H1 (cell line): ENCODE results near the gene C19orf18. TPM values are rescaled to one million over a fixed set of nuclear protein-coding genes. Genes with fewer than 3 reads are reported as not detected.

Experiments
- CTCF ChIA-PET: fragments of 300-600 bp; sonication (Branson Sonifier 250); formaldehyde crosslinking; loops from one replicate; lab custom pipeline; 2021; ENCODE audit not compliant: partially characterized antibody; lab: Charles Lee
- POLR2A ChIA-PET: fragments of 300-600 bp; sonication (Branson Sonifier 250); formaldehyde crosslinking; loops from one replicate; lab custom pipeline; 2021; ENCODE audit warnings: inconsistent platforms; ENCODE audit not compliant: partially characterized antibody; lab: Charles Lee
- DNase-seq, 2 experiments: peaks; one replicate each; pipeline versions ENCODE4 v3.0.0 to v3.0.0-alpha.2; 2010 to 2022; ENCODE audit warnings: low spot score in 2 of 2, low read depth in 1 of 2, mixed read lengths in 1 of 2
- FAIRE-seq: peaks from 2 replicates; lab custom pipeline; 2011; peaks lifted over from hg19 to GRCh38; lab: Jason Lieb, UNC
- H2AFZ ChIP-seq: 2 replicates; pipeline ENCODE4 v1.8.1; 2012; ENCODE audit warnings: low read length, inconsistent platforms
- H2AK5ac ChIP-seq: 2 replicates; pipeline ENCODE4 v1.6.1; 2013; ENCODE audit warnings: low read depth, low read length
- H2BK120ac ChIP-seq: replicated peaks from 2 replicates; pipeline ENCODE3; 2013; ENCODE audit warnings: low read depth, low read length, inconsistent platforms
- H2BK12ac ChIP-seq: 2 replicates; pipeline ENCODE4 v1.6.1; 2013; ENCODE audit warnings: low read depth, low read length
- H2BK15ac ChIP-seq: 2 replicates; pipeline ENCODE4 v1.6.1; 2013; ENCODE audit warnings: low read length
- H2BK20ac ChIP-seq: 2 replicates; pipeline ENCODE4 v1.6.1; 2013; ENCODE audit warnings: low read length
- H2BK5ac ChIP-seq: 2 replicates; pipeline ENCODE4 v1.6.1; 2013; ENCODE audit warnings: low read depth, low read length
- H3K14ac ChIP-seq: 2 replicates; pipeline ENCODE4 v1.6.1; 2013; ENCODE audit warnings: inconsistent platforms; ENCODE audit not compliant: insufficient read length
- H3K18ac ChIP-seq: 2 replicates; pipeline ENCODE4 v1.6.1; 2013; ENCODE audit warnings: low read length; ENCODE audit errors: extremely low read depth
- H3K23ac ChIP-seq: 2 replicates; pipeline ENCODE4 v1.6.1; 2013; ENCODE audit warnings: inconsistent platforms; ENCODE audit not compliant: insufficient read length
- H3K23me2 ChIP-seq: 2 replicates; pipeline ENCODE4 v1.6.1; 2013; ENCODE audit warnings: low read depth, low read length
- H3K27ac ChIP-seq: 2 replicates; pipeline ENCODE4 v1.6.1; 2011; ENCODE audit warnings: low read depth, low read length, inconsistent platforms
- H3K27me3 ChIP-seq, 4 experiments: replicated peaks in 1 of 4; 1 replicate in 1 of 4; 2 replicates in 3 of 4; pipeline versions ENCODE4 v1.6.1 to v1.8.1; 2011 to 2013; ENCODE audit warnings: low read length in 3 of 4, mild to moderate bottlenecking in 3 of 4, inconsistent platforms in 2 of 4, mixed read lengths in 2 of 4, moderate library complexity in 1 of 4; ENCODE audit not compliant: control insufficient read depth in 3 of 4, insufficient read depth in 3 of 4; ENCODE audit errors: extremely low read depth in 1 of 4
- H3K36me3 ChIP-seq, 4 experiments: 2 replicates each; pipeline versions ENCODE4 v1.6.1 to v1.8.1; 2011 to 2013; ENCODE audit warnings: mild to moderate bottlenecking in 4 of 4, low read length in 3 of 4, moderate library complexity in 2 of 4, control low read depth in 1 of 4, inconsistent platforms in 1 of 4; ENCODE audit not compliant: insufficient read depth in 4 of 4, control insufficient read depth in 2 of 4
- H3K4ac ChIP-seq: replicated peaks from 2 replicates; pipeline ENCODE3; 2013; ENCODE audit warnings: low read length, low read depth, mixed read lengths, inconsistent platforms; ENCODE audit not compliant: insufficient read length
- H3K4me1 ChIP-seq, 4 experiments: replicated peaks in 1 of 4; 1 replicate in 1 of 4; 2 replicates in 3 of 4; pipeline versions ENCODE4 v1.6.1 to v1.8.1; 2011 to 2013; ENCODE audit warnings: low read length in 3 of 4, inconsistent platforms in 2 of 4, mixed read lengths in 1 of 4; ENCODE audit not compliant: insufficient read depth in 4 of 4, control insufficient read depth in 3 of 4
- H3K4me2 ChIP-seq, 2 experiments: 2 replicates each; pipeline versions ENCODE4 v1.6.1 to v1.8.1; 2011 to 2013; ENCODE audit warnings: low read depth in 2 of 2, low read length in 2 of 2, control low read depth in 1 of 2, inconsistent platforms in 1 of 2, mild to moderate bottlenecking in 1 of 2; ENCODE audit not compliant: insufficient read depth in 1 of 2
- H3K4me3 ChIP-seq, 4 experiments: fragments of 200-600, 300-600 bp in 1 of 4; sonication (generic), shearing (Covaris generic), sonication (Bioruptor Twin) in 1 of 4; 2 replicates each; pipeline versions ENCODE4 v1.5.1 to v1.8.1; 2011 to 2016; ENCODE audit warnings: low read length in 4 of 4, low read depth in 3 of 4, control low read depth in 2 of 4, inconsistent platforms in 2 of 4, mild to moderate bottlenecking in 2 of 4, mixed read lengths in 1 of 4, moderate library complexity in 1 of 4; ENCODE audit not compliant: insufficient read depth in 2 of 4; ENCODE audit errors: extremely low read depth in 1 of 4
- H3K56ac ChIP-seq: replicated peaks from 2 replicates; pipeline ENCODE3; 2013; ENCODE audit warnings: low read depth, mild to moderate bottlenecking, mixed read lengths, low read length, inconsistent platforms; ENCODE audit not compliant: insufficient read length
- H3K79me1 ChIP-seq: 2 replicates; pipeline ENCODE4 v1.6.1; 2013; ENCODE audit warnings: low read depth, low read length, control low read depth
- H3K79me2 ChIP-seq, 2 experiments: 2 replicates each; pipeline versions ENCODE4 v1.6.1 to v1.8.1; 2012 to 2013; ENCODE audit warnings: low read length in 2 of 2, mild to moderate bottlenecking in 2 of 2, inconsistent platforms in 1 of 2; ENCODE audit not compliant: insufficient read depth in 2 of 2, control insufficient read depth in 1 of 2
- H3K9ac ChIP-seq, 4 experiments: replicated peaks in 1 of 4; 1 replicate in 1 of 4; 2 replicates in 3 of 4; pipeline versions ENCODE4 v1.6.1 to v1.8.1; 2011 to 2013; ENCODE audit warnings: low read depth in 3 of 4, low read length in 3 of 4, control low read depth in 2 of 4, mild to moderate bottlenecking in 2 of 4, moderate library complexity in 2 of 4, inconsistent platforms in 1 of 4; ENCODE audit errors: extremely low read depth in 1 of 4
- H3K9me3 ChIP-seq, 2 experiments: 2 replicates each; pipeline versions ENCODE4 v1.6.1 to v1.8.1; 2012 to 2013; ENCODE audit warnings: mild to moderate bottlenecking in 2 of 2, moderate library complexity in 2 of 2, control low read depth in 1 of 2, inconsistent platforms in 1 of 2, low read depth in 1 of 2, low read length in 1 of 2, mixed read lengths in 1 of 2; ENCODE audit not compliant: insufficient read depth in 2 of 2
- H4K20me1 ChIP-seq, 2 experiments: replicated peaks in 1 of 2; 2 replicates each; pipeline versions ENCODE3 to v1.8.1; 2011 to 2013; ENCODE audit warnings: inconsistent platforms in 2 of 2, low read length in 2 of 2, mild to moderate bottlenecking in 1 of 2; ENCODE audit not compliant: insufficient read depth in 2 of 2, control insufficient read depth in 1 of 2
- H4K5ac ChIP-seq: 2 replicates; pipeline ENCODE4 v1.6.1; 2013; ENCODE audit warnings: low read length, low read depth, mixed read lengths, inconsistent platforms; ENCODE audit not compliant: insufficient read length
- H4K8ac ChIP-seq: 2 replicates; pipeline ENCODE4 v1.8.0; 2013; ENCODE audit warnings: mild to moderate bottlenecking, moderate library complexity, low read length, inconsistent platforms; ENCODE audit not compliant: insufficient read depth; ENCODE audit errors: extremely low read depth
- H4K91ac ChIP-seq: replicated peaks from 2 replicates; pipeline ENCODE3; 2013; ENCODE audit warnings: low read length, mixed read lengths, inconsistent platforms; ENCODE audit not compliant: insufficient read length
- BACH1 ChIP-seq: IDR thresholded peaks from 2 replicates; pipeline ENCODE4 v1.6.1; 2012; ENCODE audit warnings: low read length, improper control_type of control experiment
- CBX8 ChIP-seq: fragments of 300-800, 300-1000 bp; sonication (generic); IDR thresholded peaks from 2 replicates; pipeline ENCODE4 v1.7.1; 2016; ENCODE audit warnings: low read depth, low read length, borderline replicate concordance
- CHD2 ChIP-seq: IDR thresholded peaks from 2 replicates; pipeline ENCODE4 v1.6.1; 2012; ENCODE audit warnings: low read length, improper control_type of control experiment
- POLR2A ChIP-seq, 2 experiments: IDR thresholded peaks; 1 replicate in 1 of 2; 2 replicates in 1 of 2; pipeline ENCODE4 v1.6.1; 2011; ENCODE audit warnings: low read depth in 2 of 2, low read length in 2 of 2, mild to moderate bottlenecking in 2 of 2; ENCODE audit errors: control extremely low read depth in 1 of 2
- WGBS, 2 experiments: shearing (Covaris generic) in 1 of 2; methylation state at CpG; one replicate each; pipeline versions ENCODE4 v1.1.6 to v1.1.7; 2013 to 2015; ENCODE audit warnings: low lambda C conversion rate in 2 of 2, mixed read lengths in 2 of 2, inconsistent platforms in 1 of 2, low coverage in 1 of 2, missing lambda C conversion rate in 1 of 2; ENCODE audit not compliant: insufficient replicate concordance in 2 of 2, insufficient coverage in 1 of 2, insufficient read length in 1 of 2; ENCODE audit errors: extremely low coverage in 1 of 2, missing lambda C conversion rate in 1 of 2; 5-methylcytosine and 5-hydroxymethylcytosine counted together
- polyA plus RNA-seq, 7 experiments: library from polyadenylated mRNA; depleted of rRNA in 3 of 7; stranded (reverse) in 5 of 7; unstranded in 2 of 7; fragments of >200 nt in 5 of 7; fragments of 200-250 nt in 2 of 7; gene quantifications; 1 replicate in 5 of 7; 2 replicates in 1 of 7; 4 replicates in 1 of 7; pipeline versions ENCODE4 v1.2.1 to v1.2.3, GENCODE V29; 2011 to 2013; ENCODE audit warnings: missing spikeins in 2 of 7, mixed read lengths in 2 of 7
- total RNA-seq: library from RNA; stranded (reverse); fragmentation: NEBNext Ultra II Directional; extraction: Animal tissue kit (Norgen Biotek cat#: 25700); gene quantifications from 2 replicates; pipeline ENCODE4 v1.2.1, GENCODE V29; 2021

The C19orf18 gene
- total and polyA plus RNA-seq, 2 of the 8 experiments (the other 6 are each of a cell fraction or from before 2014, with no cell fraction given) = 0.12 to 0.99 TPM

- TF ChIP-seq CHD2 = no peak
- TF ChIP-seq CBX8 = no peak
- no peak for TF ChIP-seq POLR2A (IDR thresholded peaks at IDR 0.05; ENCODE audit: control extremely low read depth in 1 of 2, low read depth in 2 of 2, low read length in 2 of 2)
- TF ChIP-seq BACH1 = no peak
- WGBS, 2 experiments = 94% methylated on average over 24 of the region's 24 CpGs; no CpG with 5 or more reads in 1 of the 2 experiments
- Histone ChIP-seq H3K18ac (no peak overlapping the region), H4K91ac (no peak overlapping the region), H2BK120ac (no peak overlapping the region), H3K4me2 (no peak overlapping the region), H3K79me1 (peaks cover 19% of the 10 kb centered on the region), H2BK20ac (no peak overlapping the region), H2BK5ac (no peak overlapping the region), H3K23ac (no peak overlapping the region), H3K4me1 (peaks cover 0 to 9% (median 2%) of the 10 kb centered on the region in 4 experiments; a peak in 5 of 7 replicates), H4K8ac (peak overlapping the region; percentile 83; the same call in 1 of the 2 replicates), H3K4me3 (no peak overlapping the region), H2AK5ac (no peak overlapping the region), H2AFZ (no peak overlapping the region), H3K79me2 (peaks cover 21 to 31% of the 10 kb centered on the region in 2 experiments), H3K27ac (no peak overlapping the region), H2BK12ac (no peak overlapping the region), H3K27me3 (no peaks in the 10 kb centered on the region), H3K9ac (no peak overlapping the region), H3K9me3 (peaks cover 37 to 44% of the 10 kb centered on the region in 2 experiments), H2BK15ac (no peak overlapping the region), H3K36me3 (0 out of 8 replicates have a peak, but pooled peaks cover 0 to under 1% (median 0%) of the 10 kb centered on the region in 4 experiments), H3K56ac (no peak overlapping the region), H4K5ac (no peak overlapping the region), H4K20me1 (peaks cover 0 to 7% of the 10 kb centered on the region in 2 experiments), H3K4ac (no peak overlapping the region), H3K23me2 (peaks cover 5% of the 10 kb centered on the region; the same call in 1 of the 2 replicates), H3K14ac (no peak overlapping the region)
- DNase-seq (no peak), FAIRE-seq (no peak)
- POLR2A ChIA-PET = interaction anchor here (0.6 to 2.3 kb wide), 8 partner anchors 14 to 517 kb away, joined by 3 to 8 read pairs (median 4); partner anchors contain the start of genes ZNF417, ZNF418 and ZNF606
- CTCF ChIA-PET = interaction anchor here (1.1 to 1.8 kb wide), 2 partner anchors 18 to 37 kb away, joined by 3 to 4 read pairs; no protein-coding TSS in a partner anchor
Measured at GRCh38 chr19:57949296-57949695, 25.0 kb downstream of the C19orf18 start.
